Measurements from ENCODE around the gene FLT3LG. TPM values are rescaled to one million over a fixed set of nuclear protein-coding genes. Genes with fewer than 3 reads are reported as not detected.

FLT3LG gene
- total and polyA plus RNA-seq, 2 experiments from 2014 or later, result 0.49 to 1.8 TPM

DNA sequence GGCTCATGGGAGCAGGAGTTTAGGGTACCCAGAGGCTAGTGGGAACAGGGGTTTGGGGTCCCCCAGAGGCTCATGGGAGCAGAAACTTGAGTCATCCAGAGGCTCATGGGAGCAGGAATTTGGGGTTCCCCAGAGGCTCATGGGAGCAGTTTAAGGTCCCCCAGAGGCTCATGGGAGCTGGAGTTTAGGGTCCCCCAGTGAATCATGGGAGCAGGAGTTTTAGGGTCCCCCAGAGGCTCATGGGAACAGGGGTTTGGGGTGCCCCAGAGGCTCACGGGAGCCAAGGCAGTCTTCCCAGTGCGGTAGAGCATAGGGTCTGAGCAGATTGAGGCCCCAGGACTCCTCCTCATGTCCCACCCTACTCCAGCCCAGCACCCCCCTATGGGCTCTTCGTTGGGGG lies 8.6 kb upstream of the FLT3LG start:
- no peaks in the 10 kb centered on the region for H3K79me2 ChIP-seq (replicated peaks; ENCODE audit: insufficient read depth)
- no peak overlapping the region for H2AFZ ChIP-seq
- DNase-seq (ENCODE audit: low spot score) (no peak), ATAC-seq (no peak)
- no peaks in the 10 kb centered on the region for H3K9me2 ChIP-seq (ENCODE audit: insufficient read depth)
- peaks cover 9% of the 10 kb centered on the region; the same call in 1 of the 2 replicates for H3K4me1 ChIP-seq (ENCODE audit: insufficient read depth)
- H3F3A ChIP-seq (replicated peaks; ENCODE audit: low read depth), result 0 out of 2 replicates have a peak, but pooled peaks cover 8% of the 10 kb centered on the region
- no peaks in the 10 kb centered on the region for H3K27me3 ChIP-seq (ENCODE audit: insufficient read depth)
- H3K4me2 ChIP-seq, result no peak overlapping the region
- H3K36me3 ChIP-seq (ENCODE audit: insufficient read depth), result no peaks in the 10 kb centered on the region
- Mint-ChIP-seq H3K27ac (no peak overlapping the region), H3K27me3 (ENCODE audit: insufficient read depth, low read depth, poor library complexity) (peaks cover 12% of the 10 kb centered on the region), H3K9me3 (no peaks in the 10 kb centered on the region), H3K4me1 (peaks cover 6% of the 10 kb centered on the region), H3K36me3 (ENCODE audit: low read depth) (peaks cover 27% of the 10 kb centered on the region), H3K4me3 (no peak overlapping the region)
- TF ChIP-seq ZNF114 (CRISPR knock-in tag; IDR thresholded peaks at IDR 0.05), result no peak
- TF ChIP-seq, protein P1, sequence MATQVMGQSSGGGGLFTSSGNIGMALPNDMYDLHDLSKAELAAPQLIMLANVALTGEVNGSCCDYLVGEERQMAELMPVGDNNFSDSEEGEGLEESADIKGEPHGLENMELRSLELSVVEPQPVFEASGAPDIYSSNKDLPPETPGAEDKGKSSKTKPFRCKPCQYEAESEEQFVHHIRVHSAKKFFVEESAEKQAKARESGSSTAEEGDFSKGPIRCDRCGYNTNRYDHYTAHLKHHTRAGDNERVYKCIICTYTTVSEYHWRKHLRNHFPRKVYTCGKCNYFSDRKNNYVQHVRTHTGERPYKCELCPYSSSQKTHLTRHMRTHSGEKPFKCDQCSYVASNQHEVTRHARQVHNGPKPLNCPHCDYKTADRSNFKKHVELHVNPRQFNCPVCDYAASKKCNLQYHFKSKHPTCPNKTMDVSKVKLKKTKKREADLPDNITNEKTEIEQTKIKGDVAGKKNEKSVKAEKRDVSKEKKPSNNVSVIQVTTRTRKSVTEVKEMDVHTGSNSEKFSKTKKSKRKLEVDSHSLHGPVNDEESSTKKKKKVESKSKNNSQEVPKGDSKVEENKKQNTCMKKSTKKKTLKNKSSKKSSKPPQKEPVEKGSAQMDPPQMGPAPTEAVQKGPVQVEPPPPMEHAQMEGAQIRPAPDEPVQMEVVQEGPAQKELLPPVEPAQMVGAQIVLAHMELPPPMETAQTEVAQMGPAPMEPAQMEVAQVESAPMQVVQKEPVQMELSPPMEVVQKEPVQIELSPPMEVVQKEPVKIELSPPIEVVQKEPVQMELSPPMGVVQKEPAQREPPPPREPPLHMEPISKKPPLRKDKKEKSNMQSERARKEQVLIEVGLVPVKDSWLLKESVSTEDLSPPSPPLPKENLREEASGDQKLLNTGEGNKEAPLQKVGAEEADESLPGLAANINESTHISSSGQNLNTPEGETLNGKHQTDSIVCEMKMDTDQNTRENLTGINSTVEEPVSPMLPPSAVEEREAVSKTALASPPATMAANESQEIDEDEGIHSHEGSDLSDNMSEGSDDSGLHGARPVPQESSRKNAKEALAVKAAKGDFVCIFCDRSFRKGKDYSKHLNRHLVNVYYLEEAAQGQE (IDR thresholded peaks at IDR 0.05; ENCODE audit: unreplicated experiment), result no peak
- no peak for TF ChIP-seq EZH2 (IDR thresholded peaks at IDR 0.05; ENCODE audit: low read depth, unreplicated experiment)
- TF ChIP-seq STAT1 (IDR thresholded peaks at IDR 0.05; ENCODE audit: unreplicated experiment), result no peak
- TF ChIP-seq NANOG (IDR thresholded peaks at IDR 0.05; ENCODE audit: borderline replicate concordance), result no peak
- no peak for TF ChIP-seq ZNF331 (CRISPR knock-in tag; IDR thresholded peaks at IDR 0.05; ENCODE audit: low read depth)
- no peak for TF ChIP-seq EZH2phosphoT487 (IDR thresholded peaks at IDR 0.05; ENCODE audit: unreplicated experiment)
- TF ChIP-seq JUNB (IDR thresholded peaks at IDR 0.05; ENCODE audit: unreplicated experiment), result no peak
- TF ChIP-seq, protein P2, sequence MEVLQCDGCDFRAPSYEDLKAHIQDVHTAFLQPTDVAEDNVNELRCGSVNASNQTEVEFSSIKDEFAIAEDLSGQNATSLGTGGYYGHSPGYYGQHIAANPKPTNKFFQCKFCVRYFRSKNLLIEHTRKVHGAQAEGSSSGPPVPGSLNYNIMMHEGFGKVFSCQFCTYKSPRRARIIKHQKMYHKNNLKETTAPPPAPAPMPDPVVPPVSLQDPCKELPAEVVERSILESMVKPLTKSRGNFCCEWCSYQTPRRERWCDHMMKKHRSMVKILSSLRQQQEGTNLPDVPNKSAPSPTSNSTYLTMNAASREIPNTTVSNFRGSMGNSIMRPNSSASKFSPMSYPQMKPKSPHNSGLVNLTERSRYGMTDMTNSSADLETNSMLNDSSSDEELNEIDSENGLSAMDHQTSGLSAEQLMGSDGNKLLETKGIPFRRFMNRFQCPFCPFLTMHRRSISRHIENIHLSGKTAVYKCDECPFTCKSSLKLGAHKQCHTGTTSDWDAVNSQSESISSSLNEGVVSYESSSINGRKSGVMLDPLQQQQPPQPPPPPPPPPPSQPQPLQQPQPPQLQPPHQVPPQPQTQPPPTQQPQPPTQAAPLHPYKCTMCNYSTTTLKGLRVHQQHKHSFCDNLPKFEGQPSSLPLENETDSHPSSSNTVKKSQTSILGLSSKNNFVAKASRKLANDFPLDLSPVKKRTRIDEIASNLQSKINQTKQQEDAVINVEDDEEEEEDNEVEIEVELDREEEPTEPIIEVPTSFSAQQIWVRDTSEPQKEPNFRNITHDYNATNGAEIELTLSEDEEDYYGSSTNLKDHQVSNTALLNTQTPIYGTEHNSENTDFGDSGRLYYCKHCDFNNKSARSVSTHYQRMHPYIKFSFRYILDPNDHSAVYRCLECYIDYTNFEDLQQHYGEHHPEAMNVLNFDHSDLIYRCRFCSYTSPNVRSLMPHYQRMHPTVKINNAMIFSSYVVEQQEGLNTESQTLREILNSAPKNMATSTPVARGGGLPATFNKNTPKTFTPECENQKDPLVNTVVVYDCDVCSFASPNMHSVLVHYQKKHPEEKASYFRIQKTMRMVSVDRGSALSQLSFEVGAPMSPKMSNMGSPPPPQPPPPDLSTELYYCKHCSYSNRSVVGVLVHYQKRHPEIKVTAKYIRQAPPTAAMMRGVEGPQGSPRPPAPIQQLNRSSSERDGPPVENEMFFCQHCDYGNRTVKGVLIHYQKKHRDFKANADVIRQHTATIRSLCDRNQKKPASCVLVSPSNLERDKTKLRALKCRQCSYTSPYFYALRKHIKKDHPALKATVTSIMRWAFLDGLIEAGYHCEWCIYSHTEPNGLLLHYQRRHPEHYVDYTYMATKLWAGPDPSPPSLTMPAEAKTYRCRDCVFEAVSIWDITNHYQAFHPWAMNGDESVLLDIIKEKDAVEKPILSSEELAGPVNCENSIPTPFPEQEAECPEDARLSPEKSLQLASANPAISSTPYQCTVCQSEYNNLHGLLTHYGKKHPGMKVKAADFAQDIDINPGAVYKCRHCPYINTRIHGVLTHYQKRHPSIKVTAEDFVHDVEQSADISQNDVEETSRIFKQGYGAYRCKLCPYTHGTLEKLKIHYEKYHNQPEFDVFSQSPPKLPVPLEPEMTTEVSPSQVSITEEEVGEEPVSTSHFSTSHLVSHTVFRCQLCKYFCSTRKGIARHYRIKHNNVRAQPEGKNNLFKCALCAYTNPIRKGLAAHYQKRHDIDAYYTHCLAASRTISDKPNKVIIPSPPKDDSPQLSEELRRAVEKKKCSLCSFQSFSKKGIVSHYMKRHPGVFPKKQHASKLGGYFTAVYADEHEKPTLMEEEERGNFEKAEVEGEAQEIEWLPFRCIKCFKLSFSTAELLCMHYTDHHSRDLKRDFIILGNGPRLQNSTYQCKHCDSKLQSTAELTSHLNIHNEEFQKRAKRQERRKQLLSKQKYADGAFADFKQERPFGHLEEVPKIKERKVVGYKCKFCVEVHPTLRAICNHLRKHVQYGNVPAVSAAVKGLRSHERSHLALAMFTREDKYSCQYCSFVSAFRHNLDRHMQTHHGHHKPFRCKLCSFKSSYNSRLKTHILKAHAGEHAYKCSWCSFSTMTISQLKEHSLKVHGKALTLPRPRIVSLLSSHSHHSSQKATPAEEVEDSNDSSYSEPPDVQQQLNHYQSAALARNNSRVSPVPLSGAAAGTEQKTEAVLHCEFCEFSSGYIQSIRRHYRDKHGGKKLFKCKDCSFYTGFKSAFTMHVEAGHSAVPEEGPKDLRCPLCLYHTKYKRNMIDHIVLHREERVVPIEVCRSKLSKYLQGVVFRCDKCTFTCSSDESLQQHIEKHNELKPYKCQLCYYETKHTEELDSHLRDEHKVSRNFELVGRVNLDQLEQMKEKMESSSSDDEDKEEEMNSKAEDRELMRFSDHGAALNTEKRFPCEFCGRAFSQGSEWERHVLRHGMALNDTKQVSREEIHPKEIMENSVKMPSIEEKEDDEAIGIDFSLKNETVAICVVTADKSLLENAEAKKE (CRISPR knock-in tag; IDR thresholded peaks at IDR 0.05), result no peak
- TF ChIP-seq, protein P3, sequence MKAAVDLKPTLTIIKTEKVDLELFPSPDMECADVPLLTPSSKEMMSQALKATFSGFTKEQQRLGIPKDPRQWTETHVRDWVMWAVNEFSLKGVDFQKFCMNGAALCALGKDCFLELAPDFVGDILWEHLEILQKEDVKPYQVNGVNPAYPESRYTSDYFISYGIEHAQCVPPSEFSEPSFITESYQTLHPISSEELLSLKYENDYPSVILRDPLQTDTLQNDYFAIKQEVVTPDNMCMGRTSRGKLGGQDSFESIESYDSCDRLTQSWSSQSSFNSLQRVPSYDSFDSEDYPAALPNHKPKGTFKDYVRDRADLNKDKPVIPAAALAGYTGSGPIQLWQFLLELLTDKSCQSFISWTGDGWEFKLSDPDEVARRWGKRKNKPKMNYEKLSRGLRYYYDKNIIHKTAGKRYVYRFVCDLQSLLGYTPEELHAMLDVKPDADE (IDR thresholded peaks at IDR 0.05), result no peak
- no peak for TF ChIP-seq CREB1 (CRISPR knock-in tag; IDR thresholded peaks at IDR 0.05; ENCODE audit: low read depth)
- TF ChIP-seq, protein P4, sequence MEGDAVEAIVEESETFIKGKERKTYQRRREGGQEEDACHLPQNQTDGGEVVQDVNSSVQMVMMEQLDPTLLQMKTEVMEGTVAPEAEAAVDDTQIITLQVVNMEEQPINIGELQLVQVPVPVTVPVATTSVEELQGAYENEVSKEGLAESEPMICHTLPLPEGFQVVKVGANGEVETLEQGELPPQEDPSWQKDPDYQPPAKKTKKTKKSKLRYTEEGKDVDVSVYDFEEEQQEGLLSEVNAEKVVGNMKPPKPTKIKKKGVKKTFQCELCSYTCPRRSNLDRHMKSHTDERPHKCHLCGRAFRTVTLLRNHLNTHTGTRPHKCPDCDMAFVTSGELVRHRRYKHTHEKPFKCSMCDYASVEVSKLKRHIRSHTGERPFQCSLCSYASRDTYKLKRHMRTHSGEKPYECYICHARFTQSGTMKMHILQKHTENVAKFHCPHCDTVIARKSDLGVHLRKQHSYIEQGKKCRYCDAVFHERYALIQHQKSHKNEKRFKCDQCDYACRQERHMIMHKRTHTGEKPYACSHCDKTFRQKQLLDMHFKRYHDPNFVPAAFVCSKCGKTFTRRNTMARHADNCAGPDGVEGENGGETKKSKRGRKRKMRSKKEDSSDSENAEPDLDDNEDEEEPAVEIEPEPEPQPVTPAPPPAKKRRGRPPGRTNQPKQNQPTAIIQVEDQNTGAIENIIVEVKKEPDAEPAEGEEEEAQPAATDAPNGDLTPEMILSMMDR (conservative IDR thresholded peaks at IDR 0.05; ENCODE audit: low read depth in 2 of 2), result no peak
- no peak for TF ChIP-seq POLR2AphosphoS5 (IDR thresholded peaks at IDR 0.05; ENCODE audit: low read depth)
- H3K4me3 ChIP-seq, result no peak overlapping the region
- H3K27ac ChIP-seq (ENCODE audit: low read depth), result no peak overlapping the region
- H4K20me1 ChIP-seq (replicated peaks; ENCODE audit: insufficient read depth), result no peaks in the 10 kb centered on the region; the same call in 1 of the 2 replicates
